WTC11 (cell line): Measurements from ENCODE around the gene STRN4. TPM values are rescaled to one million over a fixed set of nuclear protein-coding genes. Genes with fewer than 3 reads are reported as not detected.

Experiments used
- ATAC-seq: fragments of 200-7000 bp; cut with Tn5 transposase; 2 replicates; pipeline ENCODE4 v1.10.0; 2021; ENCODE audit warnings: mild to moderate bottlenecking, moderate library complexity
- CTCF ChIA-PET: fragments of 300-600 bp; sonication (Branson Sonifier 250); formaldehyde crosslinking; loops from one replicate; lab custom pipeline; 2021; ENCODE audit warnings: antibody characterized with exemption; lab: Charles Lee
- POLR2A ChIA-PET: fragments of 350-600 bp; sonication (Branson Sonifier 250); formaldehyde crosslinking; loops from one replicate; lab custom pipeline; 2021; ENCODE audit warnings: antibody characterized with exemption; lab: Charles Lee
- DNase-seq: peaks from one replicate; pipeline ENCODE4 v3.0.0; 2021; ENCODE audit warnings: low spot score
- H3K27ac Mint-ChIP-seq: 2 replicates; pipeline ENCODE4 v1.8.0; 2021; ENCODE audit warnings: mixed read lengths
- H3K27me3 Mint-ChIP-seq: 2 replicates; pipeline ENCODE4 v1.8.0; 2021; ENCODE audit warnings: low read depth, mild to moderate bottlenecking, moderate library complexity, mixed read lengths
- H3K36me3 Mint-ChIP-seq: 2 replicates; pipeline ENCODE4 v1.8.0; 2021; ENCODE audit warnings: mixed read lengths
- H3K4me1 Mint-ChIP-seq: 2 replicates; pipeline ENCODE4 v1.8.0; 2022; ENCODE audit warnings: mixed read lengths
- H3K4me3 Mint-ChIP-seq: 2 replicates; pipeline ENCODE4 v1.8.0; 2021; ENCODE audit warnings: mild to moderate bottlenecking, moderate library complexity, mixed read lengths
- H3K9me3 Mint-ChIP-seq: 2 replicates; pipeline ENCODE4 v1.8.0; 2021; ENCODE audit warnings: mixed read lengths
- E2F4 ChIP-seq: sonication (generic); formaldehyde crosslinking; IDR thresholded peaks from 2 replicates; pipeline ENCODE4 v1.8.1; 2022; ENCODE audit warnings: low read depth, mild to moderate bottlenecking, moderate library complexity, missing genetic modification reagents, borderline replicate concordance
- EMX1 ChIP-seq: fragments of 250-450 bp; sonication (Bioruptor Pico); IDR thresholded peaks from 2 replicates; pipeline ENCODE4 v1.8.0; 2021; ENCODE audit warnings: mild to moderate bottlenecking
- FOXK1 ChIP-seq: sonication (generic); formaldehyde crosslinking; IDR thresholded peaks from 2 replicates; pipeline ENCODE4 v1.8.0; 2022; ENCODE audit warnings: mild to moderate bottlenecking, moderate library complexity, missing genetic modification reagents
- FOXP1 ChIP-seq: sonication (generic); formaldehyde crosslinking; IDR thresholded peaks from 2 replicates; pipeline ENCODE4 v1.8.0; 2022; ENCODE audit warnings: missing genetic modification reagents, mild to moderate bottlenecking, moderate library complexity, borderline replicate concordance
- HMGA2 ChIP-seq: fragments of 250-450 bp; sonication (Bioruptor Pico); IDR thresholded peaks from 2 replicates; pipeline ENCODE4 v1.4.0; 2021; ENCODE audit warnings: mild to moderate bottlenecking, moderate library complexity
- JAZF1 ChIP-seq: fragments of 250-450 bp; sonication (Bioruptor Pico); IDR thresholded peaks from 2 replicates; pipeline ENCODE4 v1.9.0; 2021; ENCODE audit warnings: moderate library complexity, mild to moderate bottlenecking, inconsistent platforms
- JUN ChIP-seq: sonication (generic); formaldehyde crosslinking; IDR thresholded peaks from 2 replicates; pipeline ENCODE4 v1.8.0; 2023; ENCODE audit warnings: mild to moderate bottlenecking, missing genetic modification reagents
- KAT7 ChIP-seq: sonication (generic); formaldehyde crosslinking; IDR thresholded peaks from 2 replicates; pipeline ENCODE4 v1.8.1; 2023; ENCODE audit warnings: missing genetic modification reagents, mild to moderate bottlenecking, borderline replicate concordance
- MAX ChIP-seq: sonication (generic); formaldehyde crosslinking; IDR thresholded peaks from 2 replicates; pipeline ENCODE4 v1.8.0; 2022; ENCODE audit warnings: mild to moderate bottlenecking, missing genetic modification reagents
- NR3C1 ChIP-seq: sonication (generic); formaldehyde crosslinking; conservative IDR thresholded peaks from 2 replicates; pipeline ENCODE4 v1.8.1; 2023; ENCODE audit warnings: low read depth, mild to moderate bottlenecking, missing genetic modification reagents
- SOX15 ChIP-seq: fragments of 250-450 bp; sonication (Bioruptor Pico); IDR thresholded peaks from 2 replicates; pipeline ENCODE4 v1.9.0; 2021; ENCODE audit warnings: mild to moderate bottlenecking
- SP1 ChIP-seq: sonication (generic); formaldehyde crosslinking; conservative IDR thresholded peaks from 2 replicates; pipeline ENCODE4 v1.8.1; 2022; ENCODE audit warnings: missing genetic modification reagents
- TP53 ChIP-seq: sonication (generic); formaldehyde crosslinking; IDR thresholded peaks from 2 replicates; pipeline ENCODE4 v1.8.1; 2023; ENCODE audit warnings: mild to moderate bottlenecking, missing genetic modification reagents
- USF1 ChIP-seq: sonication (generic); formaldehyde crosslinking; IDR thresholded peaks from 2 replicates; pipeline ENCODE4 v1.8.0; 2022; ENCODE audit warnings: mild to moderate bottlenecking, missing genetic modification reagents
- USF2 ChIP-seq: sonication (generic); formaldehyde crosslinking; IDR thresholded peaks from 2 replicates; pipeline ENCODE4 v1.8.1; 2023; ENCODE audit warnings: mild to moderate bottlenecking, missing genetic modification reagents, moderate library complexity
- ZBTB43 ChIP-seq: sonication (generic); formaldehyde crosslinking; IDR thresholded peaks from 2 replicates; pipeline ENCODE4 v1.8.1; 2023; ENCODE audit warnings: mild to moderate bottlenecking, missing genetic modification reagents
- ZNF138 ChIP-seq: sonication (generic); formaldehyde crosslinking; conservative IDR thresholded peaks from 2 replicates; pipeline ENCODE4 v1.8.1; 2022; ENCODE audit warnings: mild to moderate bottlenecking, moderate library complexity, missing genetic modification reagents
- ZNF416 ChIP-seq: fragments of 250-450 bp; sonication (Bioruptor Pico); IDR thresholded peaks from 2 replicates; pipeline ENCODE4 v1.9.0; 2021; ENCODE audit warnings: mild to moderate bottlenecking, inconsistent platforms
- ZNF671 ChIP-seq: fragments of 250-450 bp; sonication (Bioruptor Pico); IDR thresholded peaks from 2 replicates; pipeline ENCODE4 v1.8.0; 2021; ENCODE audit warnings: mild to moderate bottlenecking
- total RNA-seq: library from RNA; stranded (reverse); gene quantifications from 3 replicates; pipeline ENCODE4 v1.2.3, GENCODE V29; 2021

The STRN4 gene
- total RNA-seq, 1 experiment from 2014 or later, result 144 TPM

- Mint-ChIP-seq H3K9me3 (no peaks in the 10 kb centered on the region), H3K36me3 (peaks cover 66% of the 10 kb centered on the region), H3K4me1 (peaks cover 11% of the 10 kb centered on the region), H3K27me3 (no peaks in the 10 kb centered on the region), H3K27ac (no peak overlapping the region), H3K4me3 (no peak overlapping the region; the same call in 1 of the 2 replicates)
- DNase-seq (no peak), ATAC-seq (no peak)
- TF ChIP-seq JUN (CRISPR knock-in tag), result no peak
- no peak for TF ChIP-seq SOX15
- TF ChIP-seq HMGA2 (CRISPR knock-in tag), result no peak
- TF ChIP-seq KAT7 (CRISPR knock-in tag), result no peak
- TF ChIP-seq ZNF416 (CRISPR knock-in tag), result no peak
- no peak for TF ChIP-seq ZNF671
- no peak for TF ChIP-seq NR3C1
- no peak for TF ChIP-seq JAZF1 (CRISPR knock-in tag)
- no peak for TF ChIP-seq TP53
- TF ChIP-seq ZNF138 (CRISPR knock-in tag), result no peak
- no peak for TF ChIP-seq E2F4 (CRISPR knock-in tag)
- no peak for TF ChIP-seq FOXP1 (CRISPR knock-in tag)
- ChIA-PET POLR2A (interaction anchor here (0.6 to 1.3 kb wide), 2 partner anchors 8 to 265 kb away, joined by 3 to 6 read pairs; no protein-coding TSS in a partner anchor), CTCF (interaction anchor here (1.9 kb wide), 1 partner anchor 78 kb away, joined by 5 read pairs; no protein-coding TSS in a partner anchor)
Measured at GRCh38 chr19:46698395-46699321, 47.6 kb downstream of the STRN4 start.

- Mint-ChIP-seq H3K27ac (peak overlapping the region; percentile 97), H3K36me3 (peaks cover 69% of the 10 kb centered on the region), H3K9me3 (no peaks in the 10 kb centered on the region; the same call in 1 of the 2 replicates), H3K4me1 (peaks cover 11% of the 10 kb centered on the region), H3K27me3 (no peaks in the 10 kb centered on the region), H3K4me3 (peak overlapping the region; percentile 55)
- DNase-seq, result peak; percentile 100
- ChIA-PET POLR2A (interaction anchor here (0.5 to 2.0 kb wide), 7 partner anchors 9 to 139 kb away, joined by 3 to 12 read pairs (median 5); partner anchors contain the start of genes CALM3 and PRKD2), CTCF (interaction anchor here (0.6 to 2.2 kb wide), 28 partner anchors 9 to 181 kb away, joined by 3 to 30 read pairs (median 4); partner anchors contain the start of genes DACT3 and PRKD2)
- TF ChIP-seq USF2 (CRISPR knock-in tag), result peak; percentile 83
- TF ChIP-seq EMX1 (CRISPR knock-in tag), result no peak
- TF ChIP-seq FOXP1 (CRISPR knock-in tag), result peak; percentile 53; the same call in 1 of the 2 replicates
- TF ChIP-seq MAX (CRISPR knock-in tag), result peak; percentile 53; the same call in 1 of the 2 replicates
- TF ChIP-seq SP1 (CRISPR knock-in tag), result peak; percentile 77
- TF ChIP-seq ZBTB43 (CRISPR knock-in tag), result no peak
- TF ChIP-seq FOXK1 (CRISPR knock-in tag), result peak; percentile 78; the same call in 1 of the 2 replicates
- peak; percentile 85 for TF ChIP-seq USF1 (CRISPR knock-in tag)
- peak; percentile 99 for ATAC-seq
Measured at GRCh38 chr19:46697204-46697960, 48.9 kb downstream of the STRN4 start.
